HG03039 (cell line): ENCODE data around the gene REM2.

Experiments
- ATAC-seq: cut with Tn5 transposase; IDR thresholded peaks from one replicate; pipeline ENCODE4 v1.9.1; 2021; ENCODE audit warnings: mild to moderate bottlenecking, moderate library complexity; ENCODE audit not compliant: unreplicated experiment

Gene REM2

GRCh38 chr14:22926316-22926715 is 43.3 kb downstream of the REM2 start:
- no peak for ATAC-seq

- no peak for ATAC-seq
Observed at GRCh38 chr14:22928237-22929103, 45.4 kb downstream of the REM2 start.

GRCh38 chr14:22929104-22929960 is 46.3 kb downstream of the REM2 start, which contains the start of gene PRMT5:
TSS of gene PRMT5 (minus strand) at chr14:22929376. CDS start at chr14:22929361, 15 bp downstream.
- ATAC-seq, result peak; percentile 90

GRCh38 chr14:22929961-22930364 is 46.9 kb downstream of the REM2 start:
- no peak for ATAC-seq

- ATAC-seq, result no peak
Observed at GRCh38 chr14:22932146-22932545, 49.1 kb downstream of the REM2 start.

GRCh38 chr14:22935156-22935555 is 52.1 kb downstream of the REM2 start:
- ATAC-seq, result no peak
